Measurements from ENCODE around the gene FANCD2.
"Not testable (repeated sequence)": the region's sequence is repeated elsewhere in the genome, so short reads cannot be mapped to it uniquely, and the experiment has no call there.

The FANCD2 gene

GRCh38 chr3:10012106-10012505 is 14.1 kb upstream of the FANCD2 start:
- no peak for DNase-seq

- DNase-seq: peak in 53 of 56 donors; percentile 17 to 86 (median 64)
Observed at GRCh38 chr3:10015461-10015904, 10.8 kb upstream of the FANCD2 start.

- DNase-seq: no peak
Observed at GRCh38 chr3:10017636-10018292, 8.5 kb upstream of the FANCD2 start.

- DNase-seq: not testable (repeated sequence)
Observed at GRCh38 chr3:10018806-10019205, 7.4 kb upstream of the FANCD2 start.

GRCh38 chr3:10019326-10019725 is 6.9 kb upstream of the FANCD2 start:
- no peak for DNase-seq

GRCh38 chr3:10021856-10022775 is 4.1 kb upstream of the FANCD2 start:
- DNase-seq: no peak

GRCh38 chr3:10023587-10024310 is 2.5 kb upstream of the FANCD2 start:
- no peak for DNase-seq

GRCh38 chr3:10025205-10026083 is 793 bp upstream of the FANCD2 start:
- no peak for DNase-seq

- DNase-seq: no peak
Observed at GRCh38 chr3:10041034-10041433, 14.8 kb downstream of the FANCD2 start.

GRCh38 chr3:10047876-10048275 is 21.6 kb downstream of the FANCD2 start:
- DNase-seq: no peak

GRCh38 chr3:10053054-10053453 is 26.8 kb downstream of the FANCD2 start:
- not testable (repeated sequence) for DNase-seq

GRCh38 chr3:10055097-10055496 is 28.9 kb downstream of the FANCD2 start:
- no peak for DNase-seq

GRCh38 chr3:10070077-10070476 is 43.8 kb downstream of the FANCD2 start:
- DNase-seq: not testable (repeated sequence)

GRCh38 chr3:10074666-10075065 is 48.4 kb downstream of the FANCD2 start:
- no peak for DNase-seq

- peak in 3 of 56 donors; percentile 3 to 27 (median 12) for DNase-seq
Observed at GRCh38 chr3:10081871-10082270, 55.6 kb downstream of the FANCD2 start.

- no peak for DNase-seq
Observed at GRCh38 chr3:10085738-10086137, 59.5 kb downstream of the FANCD2 start.

GRCh38 chr3:10088256-10088655 is 62.0 kb downstream of the FANCD2 start:
- no peak for DNase-seq

- no peak for DNase-seq
Observed at GRCh38 chr3:10090179-10090578, 63.9 kb downstream of the FANCD2 start.

- DNase-seq: not testable (repeated sequence)
Observed at GRCh38 chr3:10090774-10091173, 64.5 kb downstream of the FANCD2 start.

GRCh38 chr3:10091387-10091786 is 65.2 kb downstream of the FANCD2 start:
- not testable (repeated sequence) for DNase-seq

- no peak for DNase-seq
Observed at GRCh38 chr3:10093678-10094077, 67.4 kb downstream of the FANCD2 start.
